Measurements from ENCODE around the gene FOXK2.
A peak's percentile ranks its signal among the peaks of the same experiment; 100 is the strongest.

FOXK2 gene

DNA sequence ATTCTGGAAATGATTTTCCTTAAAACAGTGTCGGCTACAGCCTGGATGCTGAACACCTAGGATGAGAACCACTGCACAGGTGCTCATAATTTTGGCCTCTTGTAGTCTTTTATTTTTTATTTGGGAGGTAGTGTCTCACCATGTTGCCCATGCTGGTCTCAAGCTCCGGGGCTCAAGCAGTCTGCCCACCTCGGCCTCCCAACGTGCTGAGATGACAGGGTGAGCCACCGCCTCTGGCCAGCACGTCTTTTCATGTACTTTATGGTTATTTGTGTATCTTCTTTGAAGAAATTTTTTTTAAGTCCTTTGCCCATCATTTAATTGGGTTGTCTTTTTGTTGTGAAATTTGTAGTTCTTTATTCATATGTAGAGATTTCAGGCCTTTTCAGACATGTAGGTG lies 70.7 kb downstream of the FOXK2 start:
- TF ChIP-seq TSHZ2 (CRISPR knock-in tag; IDR thresholded peaks at IDR 0.05) (no peak), ISL1 (CRISPR knock-in tag; IDR thresholded peaks at IDR 0.05) (no peak), ARNTL (CRISPR knock-in tag; IDR thresholded peaks at IDR 0.05; ENCODE audit: borderline replicate concordance, low read depth) (no peak), CSDC2 (CRISPR knock-in tag; IDR thresholded peaks at IDR 0.05) (no peak), ZC3H10 (CRISPR knock-in tag; IDR thresholded peaks at IDR 0.05) (no peak), ZNF565 (CRISPR knock-in tag; conservative IDR thresholded peaks at IDR 0.05; ENCODE audit: low read depth) (no peak), PPARA (CRISPR knock-in tag; IDR thresholded peaks at IDR 0.05; ENCODE audit: borderline replicate concordance) (no peak), GLIS3 (CRISPR knock-in tag; IDR thresholded peaks at IDR 0.05) (no peak), ZNF70 (CRISPR knock-in tag; IDR thresholded peaks at IDR 0.05) (no peak), TOX (CRISPR knock-in tag; IDR thresholded peaks at IDR 0.05; ENCODE audit: borderline replicate concordance) (no peak)
- no peak for ATAC-seq

- no peak for ATAC-seq
- TF ChIP-seq ZFP30 (CRISPR knock-in tag; IDR thresholded peaks at IDR 0.05) (no peak), TOX (CRISPR knock-in tag; IDR thresholded peaks at IDR 0.05; ENCODE audit: borderline replicate concordance) (no peak), SNAI2 (CRISPR knock-in tag; IDR thresholded peaks at IDR 0.05) (no peak), OSR1 (CRISPR knock-in tag; IDR thresholded peaks at IDR 0.05) (no peak), ESRRG (CRISPR knock-in tag; IDR thresholded peaks at IDR 0.05) (no peak), GLIS3 (CRISPR knock-in tag; IDR thresholded peaks at IDR 0.05) (no peak), ISL1 (CRISPR knock-in tag; IDR thresholded peaks at IDR 0.05) (no peak), ZNF8 (CRISPR knock-in tag; IDR thresholded peaks at IDR 0.05) (no peak), BACH2 (CRISPR knock-in tag; IDR thresholded peaks at IDR 0.05; ENCODE audit: borderline replicate concordance) (no peak), ZNF70 (CRISPR knock-in tag; IDR thresholded peaks at IDR 0.05) (no peak), TCF4 (CRISPR knock-in tag; IDR thresholded peaks at IDR 0.05; ENCODE audit: borderline replicate concordance) (no peak), CSRNP3 (CRISPR knock-in tag; IDR thresholded peaks at IDR 0.05) (no peak), PATZ1 (CRISPR knock-in tag; IDR thresholded peaks at IDR 0.05; ENCODE audit: borderline replicate concordance) (no peak)
- TF ChIP-seq, protein P1, sequence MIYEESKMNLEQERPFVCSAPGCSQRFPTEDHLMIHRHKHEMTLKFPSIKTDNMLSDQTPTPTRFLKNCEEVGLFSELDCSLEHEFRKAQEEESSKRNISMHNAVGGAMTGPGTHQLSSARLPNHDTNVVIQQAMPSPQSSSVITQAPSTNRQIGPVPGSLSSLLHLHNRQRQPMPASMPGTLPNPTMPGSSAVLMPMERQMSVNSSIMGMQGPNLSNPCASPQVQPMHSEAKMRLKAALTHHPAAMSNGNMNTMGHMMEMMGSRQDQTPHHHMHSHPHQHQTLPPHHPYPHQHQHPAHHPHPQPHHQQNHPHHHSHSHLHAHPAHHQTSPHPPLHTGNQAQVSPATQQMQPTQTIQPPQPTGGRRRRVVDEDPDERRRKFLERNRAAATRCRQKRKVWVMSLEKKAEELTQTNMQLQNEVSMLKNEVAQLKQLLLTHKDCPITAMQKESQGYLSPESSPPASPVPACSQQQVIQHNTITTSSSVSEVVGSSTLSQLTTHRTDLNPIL (CRISPR knock-in tag; IDR thresholded peaks at IDR 0.05; ENCODE audit: low read depth) = no peak
Observed at GRCh38 chr17:82590881-82591539, 71.5 kb downstream of the FOXK2 start.

DNA sequence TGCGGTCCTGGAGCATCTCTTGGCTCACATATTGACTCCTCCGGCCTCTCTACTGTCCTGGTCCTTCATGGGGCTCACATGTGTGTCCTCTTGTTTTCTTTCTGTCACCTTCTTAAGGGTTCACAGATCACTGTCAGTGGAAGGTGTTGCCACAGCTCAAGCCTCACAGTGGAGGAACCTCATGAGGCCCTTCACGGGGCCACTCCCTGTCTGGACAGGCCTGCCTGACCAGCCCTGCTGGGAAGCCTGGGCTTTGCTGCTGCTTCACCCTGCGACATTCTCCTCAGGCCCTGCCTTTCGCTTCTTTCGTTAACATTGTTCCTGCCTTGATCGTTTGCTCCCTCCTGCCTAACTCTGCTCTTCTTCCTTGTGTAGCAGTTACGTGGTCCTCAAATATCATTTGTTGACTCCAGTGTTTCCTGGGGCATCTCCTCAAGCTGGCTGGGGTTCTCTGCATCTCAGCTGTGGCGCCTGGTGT lies 72.8 kb downstream of the FOXK2 start:
- TF ChIP-seq TSHZ2 (CRISPR knock-in tag; IDR thresholded peaks at IDR 0.05) (no peak), PPARA (CRISPR knock-in tag; IDR thresholded peaks at IDR 0.05; ENCODE audit: borderline replicate concordance) (no peak), ISL1 (CRISPR knock-in tag; IDR thresholded peaks at IDR 0.05) (no peak), ZFP30 (CRISPR knock-in tag; IDR thresholded peaks at IDR 0.05) (no peak), GLIS3 (CRISPR knock-in tag; IDR thresholded peaks at IDR 0.05) (no peak), ESRRG (CRISPR knock-in tag; IDR thresholded peaks at IDR 0.05) (no peak), ZFP3 (CRISPR knock-in tag; IDR thresholded peaks at IDR 0.05) (no peak), PATZ1 (CRISPR knock-in tag; IDR thresholded peaks at IDR 0.05; ENCODE audit: borderline replicate concordance) (no peak), ZNF565 (CRISPR knock-in tag; conservative IDR thresholded peaks at IDR 0.05; ENCODE audit: low read depth) (no peak), BACH2 (CRISPR knock-in tag; IDR thresholded peaks at IDR 0.05; ENCODE audit: borderline replicate concordance) (no peak)
- ATAC-seq = peak; percentile 4; the same call in 2 of the 3 replicates

Measured in SK-N-SH treated with all-trans-retinoic acid at 6 μM for 48 hours (cell line).